A673 (cell line): ENCODE data around the gene PCSK6. TPM values are rescaled to one million over a fixed set of nuclear protein-coding genes. Genes with fewer than 3 reads are reported as not detected.

ENCODE experiments used
- BruUV-seq: library from RNA; stranded (reverse); fragments of 400-500 nt; replicated peaks from 2 replicates; lab custom pipeline; 2021; lab: Mats Ljungman, UMichigan
- CTCF ChIA-PET: fragments of 300-600 bp; sonication (Branson Sonifier 250); formaldehyde crosslinking; loops from one replicate; lab custom pipeline; 2022; ENCODE audit warnings: antibody characterized with exemption; lab: Charles Lee
- POLR2A ChIA-PET: fragments of 300-600 bp; sonication (Branson Sonifier 250); formaldehyde crosslinking; loops from one replicate; lab custom pipeline; 2022; ENCODE audit warnings: antibody characterized with exemption; ENCODE audit not compliant: low non-redundant PET; lab: Charles Lee
- DNase-seq: peaks from one replicate; pipeline ENCODE4 v3.0.0-alpha.2; 2015; ENCODE audit warnings: low spot score
- H3K27ac ChIP-seq: fragments of 200-600 bp; sonication (generic); 2 replicates; pipeline ENCODE4 v1.5.1; 2016; ENCODE audit warnings: mixed run types, low read depth, mild to moderate bottlenecking, mixed read lengths, antibody characterized with exemption, low read length; ENCODE audit not compliant: poor library complexity, severe bottlenecking
- H3K27me3 ChIP-seq: fragments of 200-600 bp; sonication (generic); replicated peaks from 2 replicates; pipeline ENCODE4 v1.6.1; 2017; ENCODE audit warnings: mixed run types, low read depth, mild to moderate bottlenecking, mixed read lengths, antibody characterized with exemption, low read length; ENCODE audit not compliant: insufficient read depth, poor library complexity
- H3K36me3 ChIP-seq: fragments of 200-600 bp; sonication (generic); 2 replicates; pipeline ENCODE4 v1.6.1; 2016; ENCODE audit warnings: mixed run types, mild to moderate bottlenecking, mixed read lengths, antibody characterized with exemption, low read length; ENCODE audit not compliant: insufficient read depth, poor library complexity, severe bottlenecking
- H3K4me1 ChIP-seq: fragments of 200-600 bp; sonication (generic); 2 replicates; pipeline ENCODE4 v1.6.1; 2017; ENCODE audit warnings: mixed run types, mild to moderate bottlenecking, mixed read lengths, antibody characterized with exemption, low read length; ENCODE audit not compliant: insufficient read depth, poor library complexity, severe bottlenecking
- H3K4me3 ChIP-seq: fragments of 200-600 bp; sonication (generic); 2 replicates; pipeline ENCODE4 v1.5.1; 2016; ENCODE audit warnings: low read depth, mixed run types, mild to moderate bottlenecking, mixed read lengths, low read length; ENCODE audit not compliant: poor library complexity, severe bottlenecking
- H3K9me3 ChIP-seq: fragments of 200-600 bp; sonication (generic); 2 replicates; pipeline ENCODE4 v1.6.1; 2016; ENCODE audit warnings: mixed run types, low read depth, mild to moderate bottlenecking, mixed read lengths, antibody characterized with exemption, low read length; ENCODE audit not compliant: poor library complexity, severe bottlenecking
- CTCF ChIP-seq: fragments of 300-800, 200-600 bp; sonication (generic); conservative IDR thresholded peaks from 2 replicates; pipeline ENCODE4 v1.5.1; 2017; ENCODE audit warnings: low read depth, mild to moderate bottlenecking, antibody characterized with exemption, low read length, moderate library complexity, mixed read lengths
- EZH2 ChIP-seq: fragments of 200-600 bp; sonication (generic); IDR thresholded peaks from 2 replicates; pipeline ENCODE4 v1.6.1; 2017; ENCODE audit warnings: borderline replicate concordance, low read depth, mild to moderate bottlenecking, mixed read lengths, antibody characterized with exemption, low read length; ENCODE audit not compliant: poor library complexity, severe bottlenecking
- intact Hi-C: fragments of 100-400 bp; cut with micrococcal nuclease; formaldehyde crosslinking; loops from one replicate; pipeline ENCODE4 v1.10.0; 2022; ENCODE audit not compliant: unreplicated experiment
- total RNA-seq: library from RNA; stranded (reverse); gene quantifications from 2 replicates; pipeline ENCODE4 v1.2.3, GENCODE V29; 2021

PCSK6 gene
- total RNA-seq, 1 experiment from 2014 or later, result 2.6 TPM

- intact Hi-C loops, result no loop called here
- no peak overlapping the region for H3K4me3 ChIP-seq
- H3K9me3 ChIP-seq, result peaks cover 8% of the 10 kb centered on the region
- H3K4me1 ChIP-seq, result no peaks in the 10 kb centered on the region
- no peak for DNase-seq
- POLR2A ChIA-PET, result no interaction called here
- CTCF ChIA-PET, result no interaction called here
- no peaks in the 10 kb centered on the region for H3K36me3 ChIP-seq
- no TSS peak for BruUV-seq
- H3K27me3 ChIP-seq, result peaks cover 2% of the 10 kb centered on the region
- TF ChIP-seq EZH2 (no peak), CTCF (no peak)
- H3K27ac ChIP-seq, result no peak overlapping the region
These were observed 157.4 kb downstream of the PCSK6 start for GRCh38 chr15:101332061-101332467.

- intact Hi-C loops, result no loop called here
- Histone ChIP-seq H3K4me1 (no peaks in the 10 kb centered on the region), H3K27ac (no peak overlapping the region), H3K27me3 (peaks cover 2% of the 10 kb centered on the region), H3K4me3 (no peak overlapping the region), H3K9me3 (peaks cover 6% of the 10 kb centered on the region), H3K36me3 (no peaks in the 10 kb centered on the region)
- DNase-seq, result no peak
- TF ChIP-seq EZH2 (no peak), CTCF (no peak)
- no TSS peak for BruUV-seq
- POLR2A ChIA-PET, result no interaction called here
- CTCF ChIA-PET, result no interaction called here
These were observed 159.6 kb downstream of the PCSK6 start for GRCh38 chr15:101329867-101330380.

GRCh38 chr15:101329309-101329863 lies 160.1 kb downstream of the PCSK6 start:
- ChIA-PET POLR2A (no interaction called here), CTCF (no interaction called here)
- Histone ChIP-seq H3K27ac (no peak overlapping the region), H3K4me3 (no peak overlapping the region), H3K27me3 (peaks cover 2% of the 10 kb centered on the region), H3K4me1 (no peaks in the 10 kb centered on the region), H3K9me3 (peaks cover 1% of the 10 kb centered on the region), H3K36me3 (no peaks in the 10 kb centered on the region)
- TF ChIP-seq CTCF (no peak), EZH2 (no peak)
- BruUV-seq, result no TSS peak
- no peak for DNase-seq
- intact Hi-C loops, result no loop called here
